Fibroblast of the aortic adventitia (primary cell): ENCODE data around the gene SUSD4. TPM values are rescaled to one million over a fixed set of nuclear protein-coding genes. Genes with fewer than 3 reads are reported as not detected.
A peak's percentile ranks its signal among the peaks of the same experiment; 100 is the strongest.

Source experiments
- DNase-seq: peaks from one replicate; pipeline ENCODE4 v3.0.0-alpha.2; 2010; ENCODE audit warnings: low read depth
- H3K4me3 ChIP-seq: 2 replicates; pipeline ENCODE4 v1.5.1; 2011; ENCODE audit warnings: low read depth, mild to moderate bottlenecking, control low read depth, low read length, moderate library complexity
- CTCF ChIP-seq: IDR thresholded peaks from 2 replicates; pipeline ENCODE4 v1.5.1; 2011; ENCODE audit warnings: mild to moderate bottlenecking, low read length, control low read depth, inconsistent platforms; ENCODE audit not compliant: insufficient read depth
- total RNA-seq: library from RNA; depleted of rRNA; stranded (reverse); fragments of >200 nt; gene quantifications from 2 replicates; pipeline ENCODE4 v1.2.3, GENCODE V29; 2012; ENCODE audit warnings: low replicate concordance

The SUSD4 gene
- total RNA-seq, 1 donor: 0.18 TPM

- H3K4me3 ChIP-seq: no peak overlapping the region
Observed at GRCh38 chr1:223363057-223363855, 720 bp downstream of the SUSD4 start.

GRCh38 chr1:223358826-223359225 is 5.2 kb downstream of the SUSD4 start:
- H3K4me3 ChIP-seq: no peak overlapping the region
- DNase-seq: no peak
- no peak for TF ChIP-seq CTCF

More at GRCh38 chr1:223363057-223363855, 720 bp downstream of the SUSD4 start:
- TF ChIP-seq CTCF: no peak
- peak; percentile 25 for DNase-seq

GRCh38 chr1:223355699-223356098 is 8.3 kb downstream of the SUSD4 start:
- DNase-seq: no peak
- TF ChIP-seq CTCF: no peak
- no peak overlapping the region for H3K4me3 ChIP-seq

GRCh38 chr1:223353939-223354338 is 10.0 kb downstream of the SUSD4 start:
- H3K4me3 ChIP-seq: no peak overlapping the region
- DNase-seq: no peak
- TF ChIP-seq CTCF: no peak

- H3K4me3 ChIP-seq: no peak overlapping the region
- no peak for DNase-seq
- no peak for TF ChIP-seq CTCF
Observed at GRCh38 chr1:223352944-223353343, 11.0 kb downstream of the SUSD4 start.

GRCh38 chr1:223350361-223350908 is 13.5 kb downstream of the SUSD4 start:
- TF ChIP-seq CTCF: no peak
- no peak overlapping the region for H3K4me3 ChIP-seq
- DNase-seq: no peak
